GM18505 (cell line): ENCODE results near the gene OR52W1.

Source experiments
- ATAC-seq: cut with Tn5 transposase; IDR thresholded peaks from one replicate; pipeline ENCODE4 v1.9.1; 2021; ENCODE audit not compliant: unreplicated experiment
- POLR2A ChIP-seq: IDR thresholded peaks from 4 replicates; pipeline ENCODE4 v1.6.1; 2011; ENCODE audit warnings: borderline replicate concordance; ENCODE audit not compliant: insufficient read depth, insufficient read length; ENCODE audit errors: extremely low read depth

OR52W1 gene

GRCh38 chr11:6199174-6199810 lies at the start of gene OR52W1:
OR52W1 (plus strand) TSS chr11:6199224; CDS start chr11:6199224, 0 bp downstream.
- no peak for ATAC-seq
- no peak for TF ChIP-seq POLR2A

- no peak for TF ChIP-seq POLR2A
- no peak for ATAC-seq
Observed at GRCh38 chr11:6151117-6151516, 47.9 kb upstream of the OR52W1 start.

- TF ChIP-seq POLR2A = no peak
- ATAC-seq = no peak
Observed at GRCh38 chr11:6152126-6152525, 46.9 kb upstream of the OR52W1 start.

GRCh38 chr11:6156628-6157359 lies 42.2 kb upstream of the OR52W1 start:
- ATAC-seq = no peak
- no peak for TF ChIP-seq POLR2A

GRCh38 chr11:6170226-6170625 lies 28.8 kb upstream of the OR52W1 start, which contains the start of gene OR52B2:
OR52B2 (minus strand) TSS chr11:6170326; CDS start chr11:6170326, 0 bp downstream.
- TF ChIP-seq POLR2A = no peak
- ATAC-seq = no peak

- ATAC-seq = no peak
- TF ChIP-seq POLR2A = no peak
Observed at GRCh38 chr11:6175440-6175839, 23.6 kb upstream of the OR52W1 start.

- TF ChIP-seq POLR2A = no peak
- ATAC-seq = no peak
Observed at GRCh38 chr11:6191742-6192141, 7.3 kb upstream of the OR52W1 start.

GRCh38 chr11:6194065-6194581 lies 4.9 kb upstream of the OR52W1 start:
- ATAC-seq = no peak
- no peak for TF ChIP-seq POLR2A

GRCh38 chr11:6196396-6196795 lies 2.6 kb upstream of the OR52W1 start:
- no peak for ATAC-seq

GRCh38 chr11:6197466-6198200 lies 1.4 kb upstream of the OR52W1 start:
- no peak for ATAC-seq
- TF ChIP-seq POLR2A = no peak

More at GRCh38 chr11:6196396-6196795, 2.6 kb upstream of the OR52W1 start:
- TF ChIP-seq POLR2A = no peak

- TF ChIP-seq POLR2A = no peak
- ATAC-seq = no peak
Observed at GRCh38 chr11:6200975-6201374, 2.0 kb downstream of the OR52W1 start.

GRCh38 chr11:6201481-6201880 lies 2.5 kb downstream of the OR52W1 start:
- no peak for TF ChIP-seq POLR2A
- ATAC-seq = no peak

GRCh38 chr11:6202041-6202440 lies 3.0 kb downstream of the OR52W1 start:
- no peak for TF ChIP-seq POLR2A
- no peak for ATAC-seq

GRCh38 chr11:6203327-6203726 lies 4.3 kb downstream of the OR52W1 start:
- ATAC-seq = peak; percentile 53
- no peak for TF ChIP-seq POLR2A

- TF ChIP-seq POLR2A = no peak
- no peak for ATAC-seq
Observed at GRCh38 chr11:6204706-6205105, 5.7 kb downstream of the OR52W1 start.
